Vagina (tissue), 2 donors: Measurements from ENCODE around the gene MRPS7. TPM values are rescaled to one million over a fixed set of nuclear protein-coding genes. Genes with fewer than 3 reads are reported as not detected.

Experiments used
- DNase-seq, 2 donors: peaks; one replicate each; pipeline ENCODE4 v3.0.0-alpha.2; 2017; ENCODE audit errors: extremely low spot score in 2 of 2
- H3K27ac ChIP-seq: fragments of 200-600 bp; sonication (generic); one replicate; pipeline ENCODE4 v1.5.1; 2019
- H3K27me3 ChIP-seq: fragments of 200-600 bp; sonication (generic); one replicate; pipeline ENCODE4 v1.5.1; 2019
- H3K36me3 ChIP-seq, 2 donors: fragments of 200-600 bp; sonication (generic); one replicate each; pipeline ENCODE4 v1.5.1; 2017 to 2019
- H3K4me1 ChIP-seq: fragments of 200-600 bp; sonication (generic); one replicate; pipeline ENCODE4 v1.5.1; 2019
- H3K4me3 ChIP-seq, 2 donors: fragments of 200-600 bp; sonication (generic); 1 replicate in 1 of 2; 2 replicates in 1 of 2; pipeline ENCODE4 v1.5.1; 2016 to 2019
- H3K9me3 ChIP-seq: fragments of 200-600 bp; sonication (generic); one replicate; pipeline ENCODE4 v1.5.1; 2019
- POLR2A ChIP-seq, 2 donors: fragments of 450-650 bp; IDR thresholded peaks; one replicate each; pipeline ENCODE4 v1.6.1; 2017; ENCODE audit warnings: antibody characterized with exemption in 2 of 2, mild to moderate bottlenecking in 2 of 2, moderate library complexity in 2 of 2
- POLR2AphosphoS5 ChIP-seq, 2 donors: sonication (generic); formaldehyde crosslinking; IDR thresholded peaks; one replicate each; pipeline ENCODE4 v1.9.0; 2017; ENCODE audit warnings: antibody characterized with exemption in 2 of 2, mild to moderate bottlenecking in 2 of 2, low read depth in 1 of 2; ENCODE audit not compliant: insufficient read depth in 1 of 2
- intact Hi-C: fragments of 100-400 bp; cut with DNase I; formaldehyde crosslinking; loops from one replicate; pipeline ENCODE4 v1.15.1; 2023
- total RNA-seq: library from RNA; depleted of rRNA; stranded (reverse); fragments of >200 nt; gene quantifications from one replicate; pipeline ENCODE4 v1.2.3, GENCODE V29; 2016
- TF ChIP-seq, protein P1 (sequence below), 3 experiments: fragments of 450-650 bp in 2 of 3; fragments of 200-600 bp in 1 of 3; sonication (generic) in 1 of 3; IDR thresholded peaks; one replicate each; pipeline ENCODE4 v1.5.1; 2017 to 2019; ENCODE audit warnings: antibody characterized with exemption in 3 of 3, mild to moderate bottlenecking in 2 of 3, moderate library complexity in 2 of 3

Gene MRPS7
- total RNA-seq, 1 donor from 2014 or later, result 40.3 TPM

- H3K27ac ChIP-seq, result no peak overlapping the region
- no peak for TF ChIP-seq POLR2A (IDR thresholded peaks at IDR 0.05)
- TF ChIP-seq POLR2AphosphoS5 (IDR thresholded peaks at IDR 0.05; ENCODE audit: insufficient read depth in 1 of 2, low read depth in 1 of 2), result no peak
- TF ChIP-seq, protein P1, sequence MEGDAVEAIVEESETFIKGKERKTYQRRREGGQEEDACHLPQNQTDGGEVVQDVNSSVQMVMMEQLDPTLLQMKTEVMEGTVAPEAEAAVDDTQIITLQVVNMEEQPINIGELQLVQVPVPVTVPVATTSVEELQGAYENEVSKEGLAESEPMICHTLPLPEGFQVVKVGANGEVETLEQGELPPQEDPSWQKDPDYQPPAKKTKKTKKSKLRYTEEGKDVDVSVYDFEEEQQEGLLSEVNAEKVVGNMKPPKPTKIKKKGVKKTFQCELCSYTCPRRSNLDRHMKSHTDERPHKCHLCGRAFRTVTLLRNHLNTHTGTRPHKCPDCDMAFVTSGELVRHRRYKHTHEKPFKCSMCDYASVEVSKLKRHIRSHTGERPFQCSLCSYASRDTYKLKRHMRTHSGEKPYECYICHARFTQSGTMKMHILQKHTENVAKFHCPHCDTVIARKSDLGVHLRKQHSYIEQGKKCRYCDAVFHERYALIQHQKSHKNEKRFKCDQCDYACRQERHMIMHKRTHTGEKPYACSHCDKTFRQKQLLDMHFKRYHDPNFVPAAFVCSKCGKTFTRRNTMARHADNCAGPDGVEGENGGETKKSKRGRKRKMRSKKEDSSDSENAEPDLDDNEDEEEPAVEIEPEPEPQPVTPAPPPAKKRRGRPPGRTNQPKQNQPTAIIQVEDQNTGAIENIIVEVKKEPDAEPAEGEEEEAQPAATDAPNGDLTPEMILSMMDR (IDR thresholded peaks at IDR 0.05), result no peak
These were observed 46.5 kb downstream of the MRPS7 start for GRCh38 chr17:75307957-75308731.

DNA sequence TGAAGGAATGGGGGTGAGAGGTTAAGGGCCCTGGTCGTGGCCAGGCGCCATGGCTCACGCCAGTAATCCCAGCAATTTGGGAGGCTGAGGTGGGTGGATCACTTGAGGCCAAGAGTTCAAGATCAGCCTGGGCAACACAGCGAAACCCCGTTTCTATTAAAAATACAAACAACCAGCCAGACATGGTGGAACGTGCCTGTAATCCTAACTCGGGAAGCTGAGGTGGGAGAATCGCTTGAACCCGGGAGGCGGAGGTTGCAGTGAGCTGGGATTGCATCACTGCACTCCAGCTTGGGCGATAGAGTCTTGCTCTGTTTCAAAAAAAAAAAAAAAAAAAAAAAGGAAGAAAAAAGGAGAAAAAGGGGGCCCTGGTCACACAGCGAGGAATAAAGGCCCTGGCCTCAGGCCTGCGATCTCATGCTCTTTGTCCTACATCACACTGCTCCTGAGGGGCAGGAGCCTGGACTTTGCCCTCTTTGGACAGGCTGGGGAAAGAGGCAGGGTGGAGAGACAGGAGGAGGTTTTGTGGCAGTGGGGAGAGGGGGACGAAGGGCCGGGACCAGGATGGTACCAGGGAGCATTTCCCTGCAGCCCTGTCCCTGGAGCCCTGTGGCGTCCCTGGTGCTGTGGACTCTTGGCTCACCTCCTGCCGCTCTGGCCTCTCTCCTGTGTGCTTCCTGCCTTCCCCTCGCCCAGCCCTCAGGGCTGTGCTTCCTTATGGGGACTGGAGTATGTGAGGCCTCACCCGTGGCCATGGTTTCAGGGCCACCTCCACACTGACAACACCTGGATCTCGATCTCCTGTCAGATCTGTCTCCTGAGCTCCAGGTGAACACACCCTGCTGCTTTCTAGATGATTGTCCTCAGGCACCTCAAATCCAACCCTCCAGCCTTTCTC is 47.3 kb downstream of the MRPS7 start:
- no peaks in the 10 kb centered on the region for H3K9me3 ChIP-seq
- TF ChIP-seq POLR2A (IDR thresholded peaks at IDR 0.05) (no peak), POLR2AphosphoS5 (IDR thresholded peaks at IDR 0.05; ENCODE audit: insufficient read depth in 1 of 2, low read depth in 1 of 2) (no peak)
- TF ChIP-seq, protein P1 (IDR thresholded peaks at IDR 0.05), result no peak
- DNase-seq, result no peak
- intact Hi-C loops, result no loop called here
- no peaks in the 10 kb centered on the region for H3K4me1 ChIP-seq
- no peak overlapping the region for H3K4me3 ChIP-seq
- no peak overlapping the region for H3K27ac ChIP-seq
- H3K36me3 ChIP-seq, result no peaks in the 10 kb centered on the region
- no peaks in the 10 kb centered on the region for H3K27me3 ChIP-seq

More at GRCh38 chr17:75307957-75308731, 46.5 kb downstream of the MRPS7 start:
- Histone ChIP-seq H3K27me3 (no peaks in the 10 kb centered on the region), H3K4me3 (no peak overlapping the region), H3K9me3 (no peaks in the 10 kb centered on the region), H3K4me1 (no peaks in the 10 kb centered on the region), H3K36me3 (no peaks in the 10 kb centered on the region)
- intact Hi-C loops, result no loop called here
- DNase-seq, result no peak

DNA sequence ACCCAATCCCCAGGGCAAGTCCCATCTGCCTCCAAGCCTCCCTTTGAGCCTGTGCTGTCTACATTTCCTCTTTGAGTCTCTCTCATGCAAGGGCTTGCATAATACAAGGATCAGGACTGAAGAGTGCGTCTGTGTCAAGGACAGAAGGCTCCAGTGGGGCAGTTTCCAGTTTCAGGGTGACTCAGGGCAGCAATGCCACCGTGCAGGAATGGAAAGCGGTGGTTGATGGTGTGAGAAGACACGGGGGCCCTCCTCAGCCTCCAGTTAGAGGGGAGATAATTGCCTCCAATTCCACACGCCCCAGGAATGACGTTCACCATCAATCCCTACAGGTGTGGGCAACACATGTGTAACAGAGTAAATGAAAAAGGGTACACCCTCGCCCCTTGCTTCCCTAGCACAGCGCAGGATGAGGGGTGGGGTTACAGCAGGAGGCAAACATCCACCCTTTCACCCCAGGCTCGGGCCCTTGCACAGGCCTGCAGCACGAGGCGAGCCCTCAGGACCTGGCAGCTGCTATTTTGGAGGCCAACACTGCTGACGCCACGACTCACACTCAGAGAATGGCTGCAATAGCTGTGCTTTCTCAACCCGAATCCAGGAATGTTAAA is 52.4 kb downstream of the MRPS7 start:
- TF ChIP-seq POLR2A (IDR thresholded peaks at IDR 0.05) (no peak), POLR2AphosphoS5 (IDR thresholded peaks at IDR 0.05; ENCODE audit: insufficient read depth in 1 of 2, low read depth in 1 of 2) (no peak)
- TF ChIP-seq, protein P1 (IDR thresholded peaks at IDR 0.05), result no peak
- intact Hi-C loops, result no loop called here
- Histone ChIP-seq H3K36me3 (peaks cover 0 to 6% of the 10 kb centered on the region in 2 donors), H3K9me3 (no peaks in the 10 kb centered on the region), H3K27me3 (no peaks in the 10 kb centered on the region), H3K4me1 (no peaks in the 10 kb centered on the region), H3K4me3 (no peak overlapping the region), H3K27ac (no peak overlapping the region)
- no peak for DNase-seq

GRCh38 chr17:75315541-75316243 is 54.0 kb downstream of the MRPS7 start:
- peaks cover 0 to 17% of the 10 kb centered on the region in 2 donors for H3K36me3 ChIP-seq
- no peaks in the 10 kb centered on the region for H3K9me3 ChIP-seq
- H3K4me1 ChIP-seq, result no peaks in the 10 kb centered on the region
- TF ChIP-seq POLR2A (IDR thresholded peaks at IDR 0.05) (no peak), POLR2AphosphoS5 (IDR thresholded peaks at IDR 0.05; ENCODE audit: insufficient read depth in 1 of 2, low read depth in 1 of 2) (no peak)
- TF ChIP-seq, protein P1 (IDR thresholded peaks at IDR 0.05), result no peak
- no peak overlapping the region for H3K27ac ChIP-seq
- no peak for DNase-seq
- H3K4me3 ChIP-seq, result no peak overlapping the region
- no peaks in the 10 kb centered on the region for H3K27me3 ChIP-seq
- intact Hi-C loops, result no loop called here

Other genes with a start within 250 kb of the MRPS7 start
- 33.6 TPM for gene MRPL58, start 249.2 kb upstream of the MRPS7 start, total RNA-seq
- gene ATP5PD, start 214.9 kb upstream of the MRPS7 start, total RNA-seq, result 149 TPM
- 17.2 TPM for gene KCTD2, start 214.7 kb upstream of the MRPS7 start, total RNA-seq
- gene SLC16A5, start 173.9 kb upstream of the MRPS7 start, total RNA-seq, result 26.8 TPM
- 12.8 TPM for gene ARMC7, start 151.9 kb upstream of the MRPS7 start, total RNA-seq
- 98.5 TPM for gene NT5C, start 130.1 kb upstream of the MRPS7 start, total RNA-seq
- 48.1 TPM for gene JPT1, start 107.4 kb upstream of the MRPS7 start, total RNA-seq
- 63.6 TPM for gene SUMO2, start 78.9 kb upstream of the MRPS7 start, total RNA-seq
- gene NUP85, start 56.2 kb upstream of the MRPS7 start, total RNA-seq, result 33.9 TPM
- 36.8 TPM for gene GGA3, start 273 bp upstream of the MRPS7 start, total RNA-seq
- gene MIF4GD, start 9.4 kb downstream of the MRPS7 start, total RNA-seq, result 26.3 TPM
- 16.7 TPM for gene SLC25A19, start 27.6 kb downstream of the MRPS7 start, total RNA-seq
- gene GRB2, start 143.8 kb downstream of the MRPS7 start, total RNA-seq, result 71.9 TPM
- gene TMEM94, start 194.8 kb downstream of the MRPS7 start, total RNA-seq, result 43.2 TPM